B cell (primary cell): Measurements from ENCODE around the gene FAM78B.

Source experiments
- CTCF ChIP-seq: fragments of 200-600 bp; IDR thresholded peaks from one replicate; pipeline ENCODE4 v1.8.0; 2022; ENCODE audit warnings: antibody characterized with exemption, mild to moderate bottlenecking
- EZH2 ChIP-seq: IDR thresholded peaks from 2 replicates; pipeline ENCODE4 v1.6.1; 2012; ENCODE audit warnings: borderline replicate concordance, low read depth, mild to moderate bottlenecking, moderate library complexity, low read length; ENCODE audit not compliant: insufficient read depth, poor library complexity, severe bottlenecking

- no peak for TF ChIP-seq CTCF
- no peak for TF ChIP-seq EZH2
These were observed 3.9 kb upstream of the FAM78B start for GRCh38 chr1:166170726-166171125.
